ENCODE data around the gene COLEC11.

The COLEC11 gene

DNA sequence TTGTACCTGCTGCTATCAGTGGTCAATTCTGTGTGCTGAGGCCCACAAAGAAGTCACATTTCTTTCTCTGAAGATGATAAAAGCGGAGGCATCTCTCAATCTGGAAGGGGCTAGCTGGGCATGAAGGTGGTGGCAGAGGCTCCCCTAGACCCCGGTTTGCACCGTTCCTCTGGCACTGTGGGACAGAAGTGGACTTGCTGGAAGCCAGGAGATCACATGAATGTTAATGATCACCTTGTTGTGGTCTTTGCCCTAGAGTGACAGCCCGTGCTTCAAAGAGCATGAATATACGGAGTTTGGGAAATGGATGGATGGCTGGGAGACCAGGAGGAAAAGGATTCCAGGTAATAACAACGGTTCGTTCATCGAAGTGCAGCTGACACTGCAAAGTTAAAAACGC, 83.3 kb downstream of the COLEC11 start:
- DNase-seq, result no peak
- no peaks in the 10 kb centered on the region for H3K9me3 Mint-ChIP-seq
- H3K27me3 Mint-ChIP-seq, result peaks cover 6% of the 10 kb centered on the region
- H3K4me1 Mint-ChIP-seq, result no peaks in the 10 kb centered on the region
- no peak overlapping the region for H3K4me3 Mint-ChIP-seq
- H3K36me3 Mint-ChIP-seq, result no peaks in the 10 kb centered on the region
- no peak overlapping the region for H3K27ac Mint-ChIP-seq
- CTCF ChIA-PET, result no interaction called here

GRCh38 chr2:3679180-3679579, 84.3 kb downstream of the COLEC11 start:
- no peaks in the 10 kb centered on the region for H3K36me3 Mint-ChIP-seq
- CTCF ChIA-PET, result no interaction called here
- H3K27ac Mint-ChIP-seq, result no peak overlapping the region
- DNase-seq, result no peak
- peaks cover 3% of the 10 kb centered on the region for H3K27me3 Mint-ChIP-seq
- H3K4me3 Mint-ChIP-seq, result no peak overlapping the region
- no peaks in the 10 kb centered on the region for H3K9me3 Mint-ChIP-seq
- H3K4me1 Mint-ChIP-seq, result no peaks in the 10 kb centered on the region

GRCh38 chr2:3679616-3680393, 84.9 kb downstream of the COLEC11 start:
- DNase-seq, result no peak
- no peaks in the 10 kb centered on the region for H3K9me3 Mint-ChIP-seq
- H3K27ac Mint-ChIP-seq, result no peak overlapping the region
- no peak overlapping the region for H3K4me3 Mint-ChIP-seq
- H3K27me3 Mint-ChIP-seq, result no peaks in the 10 kb centered on the region
- CTCF ChIA-PET, result no interaction called here
- H3K36me3 Mint-ChIP-seq, result no peaks in the 10 kb centered on the region
- no peaks in the 10 kb centered on the region for H3K4me1 Mint-ChIP-seq

DNA sequence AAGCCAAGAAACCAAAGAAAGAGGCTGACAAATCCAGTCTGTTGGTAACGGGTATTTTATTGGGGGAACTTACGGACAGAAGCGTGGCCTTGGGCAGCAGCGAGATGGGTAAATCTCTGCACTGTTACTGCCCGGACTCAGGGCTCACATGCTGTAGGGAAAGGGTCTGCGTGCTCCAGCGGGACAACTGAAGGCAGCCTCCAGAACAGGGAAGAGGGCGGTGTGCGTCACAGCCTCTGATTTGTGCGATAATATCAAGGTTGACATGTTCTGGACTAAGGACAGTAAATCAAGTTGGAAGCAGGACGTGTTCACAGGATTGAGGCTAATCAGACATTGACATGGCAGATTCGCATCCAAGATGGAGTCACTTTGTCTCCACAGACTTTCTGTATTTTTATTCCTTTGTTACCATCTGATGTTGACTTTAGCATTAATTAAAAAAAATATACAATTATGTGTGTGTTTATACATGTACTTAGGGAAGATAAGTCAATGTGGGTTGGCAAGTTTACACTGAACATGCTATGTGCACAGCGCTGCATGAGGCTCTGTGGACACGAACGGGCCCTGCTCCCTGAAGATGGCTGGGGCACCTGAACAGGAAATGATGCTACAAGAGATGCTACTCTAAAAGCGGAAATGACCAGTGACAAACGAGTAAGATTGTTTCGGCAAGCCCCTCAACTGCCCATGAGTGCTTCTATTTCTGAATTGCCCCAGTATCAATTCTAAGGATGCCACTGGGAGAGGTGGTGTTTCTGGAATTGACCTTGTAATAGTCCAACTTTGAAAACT, 85.8 kb downstream of the COLEC11 start:
- no peaks in the 10 kb centered on the region for H3K4me1 Mint-ChIP-seq
- no peaks in the 10 kb centered on the region for H3K36me3 Mint-ChIP-seq
- no peak overlapping the region for H3K4me3 Mint-ChIP-seq
- no peak for DNase-seq
- peaks cover 4% of the 10 kb centered on the region for H3K27me3 Mint-ChIP-seq
- CTCF ChIA-PET, result no interaction called here
- no peaks in the 10 kb centered on the region for H3K9me3 Mint-ChIP-seq
- no peak overlapping the region for H3K27ac Mint-ChIP-seq

GRCh38 chr2:3681625-3682024, 86.7 kb downstream of the COLEC11 start:
- Mint-ChIP-seq H3K4me3 (no peak overlapping the region), H3K4me1 (no peaks in the 10 kb centered on the region), H3K27me3 (peaks cover 4% of the 10 kb centered on the region), H3K27ac (no peak overlapping the region), H3K9me3 (no peaks in the 10 kb centered on the region), H3K36me3 (no peaks in the 10 kb centered on the region)
- CTCF ChIA-PET, result no interaction called here
- DNase-seq, result no peak

DNA sequence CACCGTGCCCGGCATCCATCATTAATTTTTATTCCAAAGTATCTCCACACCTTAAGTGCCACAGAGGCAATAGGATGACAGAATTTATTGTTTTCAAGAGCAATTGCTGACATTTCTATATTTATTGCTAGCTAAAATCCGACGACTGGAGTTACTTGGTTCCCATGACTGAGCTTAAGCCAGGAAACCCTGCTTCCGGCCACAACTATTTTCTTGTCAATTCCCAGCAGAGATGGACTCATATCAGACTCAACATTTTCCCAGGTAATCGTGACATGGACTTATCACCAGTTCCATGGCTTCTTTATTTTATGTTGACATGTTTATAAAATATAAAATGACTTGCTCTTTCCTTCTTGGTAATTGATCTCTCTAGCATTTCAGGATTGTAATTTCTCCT, 87.9 kb downstream of the COLEC11 start:
- Mint-ChIP-seq H3K9me3 (no peaks in the 10 kb centered on the region), H3K4me3 (no peak overlapping the region), H3K27me3 (peaks cover 4% of the 10 kb centered on the region), H3K27ac (no peak overlapping the region), H3K4me1 (no peaks in the 10 kb centered on the region), H3K36me3 (no peaks in the 10 kb centered on the region)
- CTCF ChIA-PET, result no interaction called here
- no peak for DNase-seq

- H3K27ac Mint-ChIP-seq, result no peak overlapping the region
- CTCF ChIA-PET, result no interaction called here
- no peak for DNase-seq
- no peaks in the 10 kb centered on the region for H3K36me3 Mint-ChIP-seq
- H3K27me3 Mint-ChIP-seq, result peaks cover 4% of the 10 kb centered on the region
- H3K4me3 Mint-ChIP-seq, result no peak overlapping the region
- H3K9me3 Mint-ChIP-seq, result no peaks in the 10 kb centered on the region
- no peaks in the 10 kb centered on the region for H3K4me1 Mint-ChIP-seq
These were observed 89.0 kb downstream of the COLEC11 start for GRCh38 chr2:3683748-3684454.

GRCh38 chr2:3689998-3690748, 95.3 kb downstream of the COLEC11 start:
- Mint-ChIP-seq H3K27ac (no peak overlapping the region), H3K27me3 (peaks cover 13% of the 10 kb centered on the region), H3K4me1 (no peaks in the 10 kb centered on the region), H3K9me3 (no peaks in the 10 kb centered on the region), H3K36me3 (no peaks in the 10 kb centered on the region), H3K4me3 (no peak overlapping the region)
- CTCF ChIA-PET, result no interaction called here
- no peak for DNase-seq

DNA sequence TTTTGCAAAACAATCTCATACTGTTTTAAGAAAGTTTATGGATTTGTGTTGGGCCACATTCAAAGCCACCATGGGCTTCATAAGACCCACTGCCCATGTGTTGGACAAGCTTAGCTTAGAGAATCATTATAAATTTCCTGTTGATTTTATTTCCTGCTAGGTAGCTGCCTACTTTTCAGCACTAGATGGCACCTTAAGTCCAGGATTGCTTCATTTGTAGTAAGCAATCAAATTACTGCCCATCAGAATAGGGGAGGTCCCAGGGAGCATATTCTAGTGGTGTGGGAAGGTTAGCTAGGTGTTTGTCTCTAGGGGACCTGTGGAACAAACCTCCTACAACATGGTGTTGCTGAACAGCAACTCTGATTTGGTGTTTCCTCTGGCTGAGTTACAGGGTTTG, 97.5 kb downstream of the COLEC11 start:
- no peaks in the 10 kb centered on the region for H3K9me3 Mint-ChIP-seq
- no peak for DNase-seq
- H3K27me3 Mint-ChIP-seq, result peaks cover 10% of the 10 kb centered on the region
- no peak overlapping the region for H3K4me3 Mint-ChIP-seq
- no peaks in the 10 kb centered on the region for H3K4me1 Mint-ChIP-seq
- no peak overlapping the region for H3K27ac Mint-ChIP-seq
- CTCF ChIA-PET, result interaction anchor here (1.2 to 2.9 kb wide), 2 partner anchors 35 to 88 kb away, joined by 4 to 14 read pairs; no protein-coding TSS in a partner anchor
- H3K36me3 Mint-ChIP-seq, result no peaks in the 10 kb centered on the region

Measured in activated naive CD4-positive, alpha-beta T cell treated with anti-CD3 and anti-CD28 coated beads, Interleukin-2, amount 10 ng/mL, durations not matched to agents 7 days and 5 days (primary cell).